ENCODE measurements around the gene CLIC2.
"Not testable (repeated sequence)": the region's sequence is repeated elsewhere in the genome, so short reads cannot be mapped to it uniquely, and the experiment has no call there.

Gene CLIC2

DNA sequence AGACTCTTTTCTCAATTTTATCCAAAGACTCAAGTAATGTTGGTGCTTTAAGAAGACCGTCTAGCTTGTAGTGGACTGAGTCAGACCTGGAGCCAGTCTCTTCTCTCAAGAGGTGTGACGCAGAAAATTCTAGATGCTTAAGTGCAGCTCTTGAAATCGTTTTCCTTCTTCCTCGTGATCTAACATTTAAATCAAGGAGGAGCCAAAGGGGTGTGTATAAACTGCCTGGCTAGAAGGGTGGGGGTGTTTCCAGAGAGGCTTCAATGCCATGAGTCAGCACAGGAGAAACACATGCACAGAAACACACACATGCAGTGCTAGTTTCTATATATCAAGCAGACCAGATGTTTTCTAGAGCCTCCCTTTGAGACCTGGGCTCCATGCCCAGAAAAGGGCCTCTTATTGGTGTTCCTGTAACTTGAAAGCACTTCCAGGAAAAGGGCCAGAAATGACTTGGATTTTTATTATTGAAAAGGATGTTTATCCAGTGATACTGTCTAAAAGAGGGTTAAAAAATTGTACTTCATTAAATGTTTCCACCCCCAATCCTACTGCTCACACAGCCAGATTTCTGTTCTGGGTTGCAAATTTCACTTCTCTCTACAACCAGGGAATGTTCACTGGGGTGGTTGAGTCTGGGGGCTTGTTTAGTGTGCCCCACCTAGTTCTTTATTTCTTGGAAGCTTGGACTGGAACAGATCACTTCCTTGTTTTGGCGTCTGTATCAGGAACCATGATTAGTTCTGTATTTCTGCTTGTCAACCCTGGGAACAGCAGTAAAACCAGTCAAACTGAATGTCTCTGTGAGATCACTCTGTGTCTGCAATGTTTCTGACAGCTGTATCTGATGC is at the start of gene CLIC2:
TSS of gene CLIC2 (minus strand) at position 129 of the 851 bp plus-strand sequence. CDS start 187 bp downstream, outside the sequence.
- no peak for DNase-seq

DNA sequence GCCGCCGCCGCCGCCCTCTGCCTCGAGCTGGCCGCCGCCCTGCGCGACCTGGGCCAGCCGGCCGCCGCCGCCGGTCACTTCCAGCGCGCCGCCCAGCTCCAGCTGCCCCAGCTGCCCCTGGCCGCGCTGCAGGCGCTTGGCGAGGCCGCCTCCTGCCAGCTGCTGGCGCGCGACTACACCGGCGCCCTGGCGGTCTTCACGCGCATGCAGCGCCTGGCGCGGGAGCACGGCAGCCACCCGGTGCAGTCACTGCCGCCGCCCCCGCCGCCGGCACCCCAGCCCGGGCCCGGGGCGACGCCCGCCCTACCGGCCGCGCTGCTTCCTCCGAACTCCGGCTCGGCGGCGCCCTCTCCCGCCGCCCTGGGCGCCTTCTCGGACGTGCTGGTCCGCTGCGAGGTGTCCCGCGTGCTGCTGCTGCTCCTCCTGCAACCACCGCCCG is 48.1 kb upstream of the CLIC2 start:
- not testable (repeated sequence) for DNase-seq

DNA sequence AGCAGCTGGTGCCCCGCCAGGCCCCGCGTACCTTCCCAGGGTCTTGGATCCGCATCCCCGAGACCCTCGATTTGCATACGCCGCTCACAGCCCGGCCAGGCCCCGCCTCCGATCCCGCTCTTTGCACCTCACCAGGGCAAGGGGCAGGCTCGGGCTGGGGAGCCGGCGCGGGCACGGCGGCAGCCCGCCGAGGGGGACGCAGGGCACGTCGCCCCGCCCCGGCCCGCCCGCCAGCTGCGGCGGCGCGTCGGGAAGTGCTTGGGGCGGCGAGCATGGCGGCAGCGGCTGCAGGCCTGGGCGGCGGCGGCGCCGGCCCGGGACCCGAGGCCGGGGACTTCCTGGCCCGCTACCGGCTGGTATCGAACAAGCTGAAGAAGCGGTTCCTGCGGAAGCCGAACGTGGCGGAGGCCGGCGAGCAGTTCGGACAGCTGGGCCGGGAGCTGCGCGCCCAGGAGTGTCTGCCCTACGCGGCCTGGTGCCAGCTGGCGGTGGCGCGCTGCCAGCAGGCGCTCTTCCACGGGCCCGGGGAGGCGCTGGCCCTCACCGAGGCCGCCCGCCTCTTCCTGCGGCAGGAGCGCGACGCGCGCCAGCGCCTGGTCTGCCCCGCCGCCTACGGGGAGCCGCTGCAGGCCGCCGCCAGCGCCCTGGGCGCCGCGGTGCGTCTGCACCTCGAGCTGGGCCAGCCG is 47.6 kb upstream of the CLIC2 start, which contains the start of gene F8A2:
TSS of gene F8A2 (plus strand) at position 253 of the 686 bp plus-strand sequence. CDS start at position 273, 20 bp downstream.
- DNase-seq: not testable (repeated sequence)

DNA sequence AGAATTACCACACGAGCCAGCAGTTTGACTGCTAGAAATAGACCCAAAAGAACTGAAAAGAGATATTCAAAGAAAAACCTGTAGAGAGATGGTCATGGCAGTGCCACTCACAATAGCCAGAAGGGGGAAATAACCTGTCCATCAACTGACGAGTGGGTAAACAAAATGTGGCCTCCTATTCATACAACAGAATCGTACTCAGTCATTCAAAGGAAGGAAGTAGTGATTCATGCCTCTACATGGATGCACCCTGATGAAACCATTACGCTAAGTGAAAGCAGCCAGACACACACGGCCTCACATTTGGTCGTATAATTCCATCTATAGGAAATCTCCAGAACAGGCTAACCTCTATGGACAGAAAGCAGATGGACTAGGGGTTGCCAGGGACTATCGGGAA is 45.4 kb upstream of the CLIC2 start:
- not testable (repeated sequence) for DNase-seq

DNA sequence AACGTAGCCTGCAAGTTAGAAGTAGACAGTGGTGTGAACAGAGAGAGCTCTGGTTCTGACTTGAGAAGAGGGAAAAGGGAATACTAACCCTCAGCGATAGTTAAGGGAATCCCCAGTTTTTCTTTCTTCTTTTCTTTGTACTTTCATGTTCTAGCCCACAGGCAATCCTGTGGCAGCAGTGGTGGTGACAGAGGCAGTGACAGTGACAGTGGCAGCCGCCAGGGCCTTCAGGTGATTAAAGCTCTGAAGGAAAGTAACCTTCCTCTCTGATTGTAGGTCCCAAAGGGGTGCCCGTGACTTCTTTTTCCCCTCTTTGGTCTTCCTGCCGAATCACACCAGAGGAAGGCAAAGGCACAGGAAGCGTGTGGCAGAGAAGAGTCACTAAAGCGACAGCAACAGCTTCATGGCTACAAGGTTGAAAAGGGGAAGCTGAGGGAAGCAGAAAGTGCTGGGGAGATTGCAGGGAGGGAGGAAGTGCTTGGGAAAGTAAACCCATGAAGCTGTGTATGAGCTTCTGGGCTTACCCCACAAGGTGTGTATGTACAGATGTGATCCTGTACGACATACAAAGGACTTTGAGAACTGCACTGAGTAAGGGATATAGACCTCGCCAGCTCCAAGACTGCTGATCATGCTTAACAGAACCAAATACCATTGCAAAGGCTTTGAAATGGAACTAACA is 39.5 kb upstream of the CLIC2 start:
- DNase-seq: not testable (repeated sequence)

- not testable (repeated sequence) for DNase-seq
Measured at GRCh38 chrX:155363712-155364111, 29.3 kb upstream of the CLIC2 start.

DNA sequence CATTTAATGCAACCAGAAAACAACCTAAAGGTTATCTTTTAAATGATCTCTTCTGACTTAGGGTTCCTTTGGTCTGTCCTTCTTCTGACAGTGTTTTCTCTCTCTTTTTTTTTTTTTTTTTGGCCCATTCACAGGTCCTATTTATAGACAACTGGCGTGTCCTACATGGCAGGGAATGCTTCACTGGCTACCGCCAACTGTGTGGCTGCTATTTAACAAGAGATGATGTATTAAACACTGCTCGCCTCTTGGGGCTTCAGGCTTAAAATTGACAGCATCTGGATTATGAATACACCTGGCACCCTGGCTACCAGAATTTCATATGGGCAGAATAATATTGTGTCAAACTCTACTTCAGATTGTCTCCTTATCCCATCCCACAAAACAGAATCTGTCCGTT is 15.0 kb upstream of the CLIC2 start:
- not testable (repeated sequence) for DNase-seq

- not testable (repeated sequence) for DNase-seq
Measured at GRCh38 chrX:155345689-155346088, 11.3 kb upstream of the CLIC2 start.

DNA sequence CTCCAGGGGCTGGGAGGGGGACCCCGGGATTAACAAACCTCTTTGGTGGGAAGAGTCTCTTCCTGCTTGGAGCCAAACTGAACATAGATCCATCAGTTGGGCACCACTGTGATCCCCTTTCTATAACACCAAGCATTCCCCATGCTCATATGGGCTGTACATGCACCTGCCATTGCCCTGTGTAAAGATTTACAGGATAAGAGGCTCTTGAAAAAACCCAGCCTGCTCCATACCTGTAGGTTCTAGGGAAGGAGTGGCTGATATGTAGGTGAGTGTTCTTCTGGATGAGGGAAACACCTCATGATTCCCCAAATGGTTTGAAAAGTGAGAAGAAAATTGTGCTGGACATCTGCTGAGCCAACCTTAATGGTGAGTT is 911 bp upstream of the CLIC2 start:
- DNase-seq: not testable (repeated sequence)

GRCh38 chrX:155333544-155334100 is 792 bp downstream of the CLIC2 start:
- DNase-seq: no peak

DNA sequence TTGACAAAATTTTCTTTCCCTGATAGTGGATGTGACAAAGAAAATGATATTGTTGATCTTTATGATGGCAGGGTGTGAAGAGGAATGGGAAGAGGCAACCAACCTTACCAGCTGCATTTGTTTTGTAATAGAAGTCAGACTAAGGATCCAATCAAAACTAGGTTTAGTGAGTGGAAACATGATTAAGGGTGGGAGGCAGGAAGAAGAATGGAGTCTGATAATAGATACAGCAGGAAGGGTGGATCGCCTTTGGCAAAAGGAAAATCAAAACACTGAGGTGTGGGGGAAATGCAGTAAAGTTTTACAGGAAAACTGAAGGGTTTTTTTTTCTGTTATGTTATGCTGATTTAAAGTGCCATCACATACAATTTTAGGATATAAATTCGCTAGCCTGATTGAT is 3.4 kb downstream of the CLIC2 start:
- no peak for DNase-seq

- no peak for DNase-seq
Measured at GRCh38 chrX:155329293-155329692, 5.1 kb downstream of the CLIC2 start.

- DNase-seq: no peak
Measured at GRCh38 chrX:155326610-155327009, 7.8 kb downstream of the CLIC2 start.

DNA sequence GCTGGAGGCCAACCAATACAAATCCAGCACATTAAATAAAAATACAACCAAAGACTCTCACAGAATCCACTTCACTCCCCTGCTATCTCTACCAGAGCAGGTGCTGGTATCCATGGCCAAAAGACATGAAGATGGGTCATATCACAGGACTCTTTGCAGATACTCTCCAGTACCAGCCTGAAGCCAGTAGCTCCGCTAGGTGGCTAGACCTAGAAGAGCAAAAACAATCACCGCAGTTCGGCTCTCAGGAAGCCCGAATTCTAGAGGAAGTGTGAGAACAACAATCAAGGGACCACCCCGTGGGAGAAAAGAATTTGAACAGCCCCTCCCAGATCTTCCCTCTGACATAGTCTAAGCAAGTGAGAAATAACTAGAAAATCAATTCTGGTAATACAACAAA is 20.2 kb downstream of the CLIC2 start:
- no peak for DNase-seq

DNA sequence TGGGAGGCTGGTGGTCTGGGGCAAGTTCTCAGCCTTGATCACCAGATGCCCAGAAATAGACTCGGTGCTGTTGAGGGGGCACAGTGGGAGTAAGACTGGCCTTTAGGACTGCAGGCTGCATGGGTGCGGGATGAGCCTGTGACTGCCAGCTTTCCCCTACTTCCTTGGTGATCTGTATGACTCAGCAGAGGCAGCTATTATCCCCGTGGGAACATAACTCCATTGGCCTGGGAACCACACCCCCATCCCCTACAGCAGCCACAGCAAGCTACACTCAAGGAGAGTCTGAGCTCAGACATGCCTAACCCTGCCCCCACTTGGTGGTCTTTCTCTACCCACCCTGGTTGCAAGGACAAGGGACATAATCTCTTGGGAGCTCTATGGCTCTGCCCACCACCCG is 20.6 kb downstream of the CLIC2 start:
- DNase-seq: no peak

DNA sequence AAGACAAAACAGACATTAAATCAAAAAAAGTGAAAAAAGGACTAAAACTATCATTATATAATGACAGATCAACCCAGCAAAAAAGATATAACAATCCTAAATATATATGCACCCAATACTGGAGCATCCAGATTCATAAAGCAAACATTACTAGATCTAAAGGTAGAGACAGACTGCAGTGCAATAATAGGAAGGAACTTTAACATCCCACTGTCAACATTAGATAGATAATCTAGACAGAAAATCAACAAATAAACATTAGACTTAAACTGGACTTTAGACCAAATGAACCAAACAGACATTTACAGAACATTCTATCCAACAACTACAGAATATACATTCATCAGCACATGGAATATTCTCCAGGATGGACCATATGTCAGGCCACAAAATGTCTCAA is 40.6 kb downstream of the CLIC2 start:
- no peak for DNase-seq

- no peak for DNase-seq
Measured at GRCh38 chrX:155279873-155280272, 54.5 kb downstream of the CLIC2 start.

- DNase-seq: no peak
Measured at GRCh38 chrX:155270969-155271368, 63.4 kb downstream of the CLIC2 start.

- DNase-seq: not testable (repeated sequence)
Measured at GRCh38 chrX:155267995-155268394, 66.4 kb downstream of the CLIC2 start.

DNA sequence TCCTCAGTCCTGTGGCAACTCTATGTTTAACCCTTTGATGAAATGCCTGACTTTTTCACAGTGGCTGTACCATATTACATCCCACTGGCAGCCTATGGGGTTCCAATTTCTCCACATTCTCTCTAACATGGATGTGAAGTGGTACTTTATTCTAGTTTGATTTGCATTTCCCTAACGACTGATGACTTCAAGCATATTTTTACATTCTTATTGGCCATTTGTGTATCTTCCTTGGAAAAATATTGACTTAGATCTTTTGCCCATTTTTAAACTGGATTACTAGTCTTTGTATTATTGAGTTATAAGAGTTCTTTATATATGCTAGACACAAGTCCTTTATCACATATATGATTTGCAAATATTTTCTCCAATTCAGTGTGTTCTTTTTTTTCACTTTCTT is 68.0 kb downstream of the CLIC2 start:
- DNase-seq: no peak

DNA sequence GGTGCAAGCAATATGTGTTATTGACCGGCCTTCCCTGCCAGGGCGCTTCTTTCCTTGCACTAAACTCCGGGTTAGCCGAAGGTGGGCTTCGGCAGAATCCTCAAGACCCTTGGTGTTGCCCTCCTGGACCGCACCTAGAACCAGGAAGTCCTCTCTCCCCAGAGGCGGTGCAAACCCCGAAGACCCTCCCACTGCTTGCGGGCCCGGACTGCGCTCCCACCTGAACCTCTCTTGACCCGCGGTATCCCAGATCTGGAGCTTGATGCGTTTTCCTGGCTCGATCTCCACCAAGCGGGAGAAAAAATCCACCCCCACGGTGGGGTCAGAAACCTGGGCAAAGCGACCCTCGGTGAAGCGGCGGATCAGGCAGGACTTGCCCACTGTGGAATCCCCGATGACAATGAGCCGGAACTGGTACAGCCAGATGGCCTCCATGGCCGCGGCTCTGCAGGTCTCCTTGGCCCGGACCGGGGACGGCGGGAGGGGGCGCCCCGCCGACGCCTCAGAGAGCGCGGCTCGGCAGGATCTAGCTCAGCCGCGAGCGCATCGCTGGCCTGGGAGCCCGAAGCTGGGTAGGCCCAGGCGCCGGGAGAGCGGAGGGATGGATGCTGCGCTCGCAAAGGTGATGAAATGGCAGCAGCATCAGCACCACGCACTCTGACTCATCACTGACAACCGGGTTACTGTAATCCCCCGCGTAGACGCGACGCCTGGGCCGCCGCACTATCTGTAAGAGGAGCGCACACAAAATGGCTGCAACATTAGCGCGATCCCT is 70.4 kb downstream of the CLIC2 start, which contains the start of gene RAB39B:
TSS of gene RAB39B (minus strand) at position 638 of the 775 bp plus-strand sequence. CDS start at position 435, 203 bp downstream.
- DNase-seq: peak; percentile 72
